GM12875 (cell line): Measurements from ENCODE around the gene CYP4V2.
A peak's percentile ranks its signal among the peaks of the same experiment; 100 is the strongest.

Source experiments
- H3K4me3 ChIP-seq: one replicate; pipeline ENCODE4 v1.5.1; 2011; ENCODE audit warnings: low read depth, low read length, control low read depth
- TF ChIP-seq, protein P1 (sequence below): IDR thresholded peaks from 2 replicates; pipeline ENCODE4 v1.5.1; 2011; ENCODE audit warnings: low read depth, mild to moderate bottlenecking, control low read depth, inconsistent platforms, low read length, moderate library complexity, borderline replicate concordance; ENCODE audit not compliant: insufficient read depth

Gene CYP4V2

DNA sequence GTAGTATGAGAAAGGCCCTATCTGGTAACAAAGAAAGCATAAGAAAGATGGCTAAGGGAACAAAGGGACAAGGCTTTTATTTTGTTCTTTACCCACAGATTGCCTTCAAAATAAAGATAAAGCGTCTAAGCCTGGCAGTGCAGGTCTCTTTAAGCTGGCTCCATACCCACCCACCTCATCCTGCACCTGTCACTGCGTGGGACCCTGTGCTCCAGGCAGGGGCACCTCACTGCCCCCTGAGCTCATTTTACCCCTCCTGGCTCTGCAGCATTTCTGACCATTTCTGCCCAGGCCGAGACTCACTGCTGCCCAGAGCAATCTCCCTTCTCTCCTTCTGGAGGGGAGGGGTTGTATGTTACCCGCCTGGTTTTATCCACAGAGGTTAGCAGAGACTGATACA lies 1.7 kb upstream of the CYP4V2 start:
- TF ChIP-seq, protein P1, sequence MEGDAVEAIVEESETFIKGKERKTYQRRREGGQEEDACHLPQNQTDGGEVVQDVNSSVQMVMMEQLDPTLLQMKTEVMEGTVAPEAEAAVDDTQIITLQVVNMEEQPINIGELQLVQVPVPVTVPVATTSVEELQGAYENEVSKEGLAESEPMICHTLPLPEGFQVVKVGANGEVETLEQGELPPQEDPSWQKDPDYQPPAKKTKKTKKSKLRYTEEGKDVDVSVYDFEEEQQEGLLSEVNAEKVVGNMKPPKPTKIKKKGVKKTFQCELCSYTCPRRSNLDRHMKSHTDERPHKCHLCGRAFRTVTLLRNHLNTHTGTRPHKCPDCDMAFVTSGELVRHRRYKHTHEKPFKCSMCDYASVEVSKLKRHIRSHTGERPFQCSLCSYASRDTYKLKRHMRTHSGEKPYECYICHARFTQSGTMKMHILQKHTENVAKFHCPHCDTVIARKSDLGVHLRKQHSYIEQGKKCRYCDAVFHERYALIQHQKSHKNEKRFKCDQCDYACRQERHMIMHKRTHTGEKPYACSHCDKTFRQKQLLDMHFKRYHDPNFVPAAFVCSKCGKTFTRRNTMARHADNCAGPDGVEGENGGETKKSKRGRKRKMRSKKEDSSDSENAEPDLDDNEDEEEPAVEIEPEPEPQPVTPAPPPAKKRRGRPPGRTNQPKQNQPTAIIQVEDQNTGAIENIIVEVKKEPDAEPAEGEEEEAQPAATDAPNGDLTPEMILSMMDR = no peak
- no peak overlapping the region for H3K4me3 ChIP-seq

DNA sequence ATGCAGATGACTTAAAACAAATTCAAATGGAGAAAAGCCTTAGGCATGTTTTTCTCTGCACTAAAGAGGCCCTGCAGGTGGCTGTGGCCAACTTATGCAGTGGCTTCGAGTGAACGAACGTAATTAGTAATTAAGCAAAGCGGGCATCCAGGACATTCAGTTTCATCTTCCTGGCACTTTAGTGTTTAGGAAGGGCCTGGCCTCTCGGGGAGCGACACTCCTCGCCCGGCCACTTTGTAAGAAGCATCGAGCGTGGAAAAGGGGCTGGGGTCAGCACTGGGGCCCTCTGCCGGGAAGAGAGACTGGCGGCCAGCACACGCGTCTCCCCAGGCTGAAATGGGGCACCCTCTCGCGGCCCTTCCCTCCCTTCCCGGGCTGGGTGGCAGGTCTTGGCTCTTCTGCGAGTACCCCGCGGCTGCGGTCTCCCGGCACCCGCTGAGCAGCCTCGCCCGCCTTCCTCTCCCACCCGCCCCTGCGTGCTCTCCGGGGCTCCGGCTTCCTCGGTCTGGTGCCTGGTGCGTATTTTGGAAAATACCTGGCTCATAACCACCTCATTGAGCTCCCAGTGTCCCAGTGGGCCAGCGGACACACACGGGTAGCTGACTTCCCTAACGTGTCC lies 677 bp upstream of the CYP4V2 start:
- peak overlapping the region; percentile 93 for H3K4me3 ChIP-seq
- TF ChIP-seq, protein P1 = 0 out of 2 replicates have a peak, but pooled peaks have one; percentile 7

DNA sequence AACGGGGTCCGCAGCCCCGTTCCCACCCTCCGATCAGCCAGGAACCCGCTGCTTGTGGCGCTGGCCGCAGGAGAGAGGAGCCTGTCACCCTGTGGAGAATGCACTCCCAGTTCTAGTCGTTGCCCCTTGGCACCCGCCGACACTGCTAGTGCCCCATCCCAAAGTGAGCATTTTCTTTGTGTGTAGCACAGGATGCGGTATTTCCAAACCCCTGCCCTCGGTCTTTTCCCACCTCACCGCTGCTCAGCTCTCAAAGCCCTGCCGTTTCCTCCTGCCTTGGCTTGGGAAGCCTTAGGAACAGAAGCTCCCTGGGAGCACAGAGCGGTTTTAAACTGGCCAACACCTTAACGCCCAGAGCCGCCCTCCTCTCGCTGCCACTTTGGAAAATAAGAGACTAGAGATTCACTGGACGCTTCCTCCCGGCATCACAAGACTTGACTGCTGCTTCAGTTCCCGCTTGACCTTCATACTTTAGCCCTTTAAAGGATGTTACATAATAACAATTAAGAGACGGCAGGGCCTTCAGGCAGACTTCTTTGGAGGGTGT lies 772 bp downstream of the CYP4V2 start:
- TF ChIP-seq, protein P1 = no peak
- H3K4me3 ChIP-seq = peak overlapping the region; percentile 93

DNA sequence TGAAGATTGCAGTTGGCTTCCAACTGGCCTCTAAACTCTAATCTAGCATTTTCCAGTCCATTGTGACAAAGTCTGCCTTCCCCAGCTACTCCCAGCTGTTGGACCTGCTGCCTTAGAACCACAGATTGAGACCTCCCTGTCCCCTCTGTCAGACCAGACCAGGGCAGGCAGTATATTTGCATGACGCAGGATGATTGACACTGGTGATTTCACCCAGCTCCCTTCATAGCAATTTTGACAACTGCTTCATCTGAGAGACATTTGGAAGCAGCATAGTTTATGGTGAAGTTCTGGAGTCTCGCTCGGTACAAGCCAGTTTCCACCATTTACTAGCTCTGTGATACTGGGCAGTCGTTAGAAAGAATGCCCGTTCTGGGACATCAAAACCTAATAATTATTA lies 2.5 kb downstream of the CYP4V2 start:
- TF ChIP-seq, protein P1 = no peak
- H3K4me3 ChIP-seq = no peak overlapping the region

DNA sequence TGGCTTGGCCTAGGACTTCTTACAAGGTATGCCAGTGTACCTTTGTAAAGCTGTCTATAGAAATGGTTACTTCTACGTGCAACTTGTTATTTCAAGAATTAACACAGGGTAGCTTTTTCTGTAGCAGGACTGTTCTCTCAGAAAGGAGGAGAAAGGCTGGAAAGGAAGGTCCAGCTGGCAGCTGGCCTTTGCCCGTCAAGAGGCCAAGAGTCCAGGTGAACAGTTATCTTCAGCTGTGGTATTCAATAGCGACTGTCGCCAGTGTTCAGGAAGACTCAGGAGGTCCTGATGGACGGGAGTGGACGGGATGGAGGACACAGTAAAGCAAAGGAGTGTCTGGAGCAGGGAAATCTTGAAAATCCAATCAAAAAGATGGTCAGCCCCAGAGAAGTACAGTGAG lies 4.7 kb downstream of the CYP4V2 start:
- no peak overlapping the region for H3K4me3 ChIP-seq
- TF ChIP-seq, protein P1 = no peak

DNA sequence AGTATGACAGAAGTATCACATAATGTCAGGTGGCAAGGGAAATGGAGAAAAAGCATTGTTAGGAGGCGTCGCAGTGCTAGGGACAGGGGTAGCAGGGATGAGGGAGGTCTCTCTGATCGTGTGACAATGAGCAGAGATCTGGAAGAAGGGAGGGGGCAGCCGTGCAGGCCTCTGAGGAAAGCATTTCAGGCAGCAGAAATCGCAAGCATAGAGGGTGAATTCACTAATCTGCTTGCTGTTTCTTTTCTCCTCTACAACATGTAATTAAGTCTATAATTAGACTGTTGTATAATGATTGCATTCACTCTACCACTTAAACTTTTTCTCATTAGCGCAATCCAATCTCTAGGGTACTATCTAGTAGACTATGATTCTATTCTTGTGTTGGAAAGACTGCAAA lies 9.1 kb downstream of the CYP4V2 start:
- TF ChIP-seq, protein P1 = no peak
- H3K4me3 ChIP-seq = no peak overlapping the region

DNA sequence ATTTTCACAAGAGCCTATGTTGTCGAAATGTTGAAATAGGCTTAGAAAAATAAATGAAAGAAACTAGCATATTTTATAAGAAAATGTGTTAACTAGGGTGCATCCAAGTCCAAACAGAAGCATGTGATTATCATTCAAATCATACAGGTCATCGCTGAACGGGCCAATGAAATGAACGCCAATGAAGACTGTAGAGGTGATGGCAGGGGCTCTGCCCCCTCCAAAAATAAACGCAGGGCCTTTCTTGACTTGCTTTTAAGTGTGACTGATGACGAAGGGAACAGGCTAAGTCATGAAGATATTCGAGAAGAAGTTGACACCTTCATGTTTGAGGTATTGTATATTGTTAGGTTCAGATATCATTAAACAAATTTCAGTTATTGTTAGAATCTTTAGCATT lies 9.6 kb downstream of the CYP4V2 start:
- TF ChIP-seq, protein P1 = no peak
- H3K4me3 ChIP-seq = no peak overlapping the region
